ENCODE measurements around the gene GIMAP1. TPM values are rescaled to one million over a fixed set of nuclear protein-coding genes. Genes with fewer than 3 reads are reported as not detected.

Gene GIMAP1
- total and polyA plus RNA-seq, 9 donors = 0.58 to 6.2 (median 2.7) TPM

DNA sequence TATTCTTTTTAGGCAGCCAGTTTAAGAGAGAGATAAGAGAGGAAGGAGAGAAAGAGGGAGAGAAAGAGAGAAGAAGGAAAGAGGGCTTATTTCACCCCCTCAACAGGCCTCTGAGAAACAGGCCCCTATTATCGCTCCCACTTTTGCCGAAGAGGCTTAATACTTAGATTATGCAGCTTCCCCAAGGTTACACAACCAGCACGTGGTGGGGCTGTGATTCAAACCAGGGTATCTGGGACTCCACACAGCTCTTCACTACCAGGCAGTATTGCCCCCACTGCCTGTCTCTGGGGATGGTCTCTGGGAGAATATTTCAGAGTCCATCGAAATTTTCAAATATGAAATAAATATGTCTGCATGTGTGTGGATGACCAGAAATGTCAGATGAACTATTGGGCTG, 3.0 kb downstream of the GIMAP1 start:
- H3K27ac ChIP-seq = no peak overlapping the region
- H3K4me3 ChIP-seq = no peak overlapping the region
- no peak for DNase-seq
- no peaks in the 10 kb centered on the region for H3K9me3 ChIP-seq
- H3K27me3 ChIP-seq = no peaks in the 10 kb centered on the region
- 60 to 63% (median 63%) methylated on average over 4 of the region's 4 CpGs for WGBS, 3 donors
- TF ChIP-seq, protein P1, sequence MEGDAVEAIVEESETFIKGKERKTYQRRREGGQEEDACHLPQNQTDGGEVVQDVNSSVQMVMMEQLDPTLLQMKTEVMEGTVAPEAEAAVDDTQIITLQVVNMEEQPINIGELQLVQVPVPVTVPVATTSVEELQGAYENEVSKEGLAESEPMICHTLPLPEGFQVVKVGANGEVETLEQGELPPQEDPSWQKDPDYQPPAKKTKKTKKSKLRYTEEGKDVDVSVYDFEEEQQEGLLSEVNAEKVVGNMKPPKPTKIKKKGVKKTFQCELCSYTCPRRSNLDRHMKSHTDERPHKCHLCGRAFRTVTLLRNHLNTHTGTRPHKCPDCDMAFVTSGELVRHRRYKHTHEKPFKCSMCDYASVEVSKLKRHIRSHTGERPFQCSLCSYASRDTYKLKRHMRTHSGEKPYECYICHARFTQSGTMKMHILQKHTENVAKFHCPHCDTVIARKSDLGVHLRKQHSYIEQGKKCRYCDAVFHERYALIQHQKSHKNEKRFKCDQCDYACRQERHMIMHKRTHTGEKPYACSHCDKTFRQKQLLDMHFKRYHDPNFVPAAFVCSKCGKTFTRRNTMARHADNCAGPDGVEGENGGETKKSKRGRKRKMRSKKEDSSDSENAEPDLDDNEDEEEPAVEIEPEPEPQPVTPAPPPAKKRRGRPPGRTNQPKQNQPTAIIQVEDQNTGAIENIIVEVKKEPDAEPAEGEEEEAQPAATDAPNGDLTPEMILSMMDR (IDR thresholded peaks at IDR 0.05) = no peak
- TF ChIP-seq POLR2A (IDR thresholded peaks at IDR 0.05) (no peak), EP300 (IDR thresholded peaks at IDR 0.05) (no peak)
- intact Hi-C loops (cut with DNase I) = no loop called here
- no peaks in the 10 kb centered on the region for H3K4me1 ChIP-seq (ENCODE audit: insufficient read depth)
- H3K36me3 ChIP-seq = no peaks in the 10 kb centered on the region

DNA sequence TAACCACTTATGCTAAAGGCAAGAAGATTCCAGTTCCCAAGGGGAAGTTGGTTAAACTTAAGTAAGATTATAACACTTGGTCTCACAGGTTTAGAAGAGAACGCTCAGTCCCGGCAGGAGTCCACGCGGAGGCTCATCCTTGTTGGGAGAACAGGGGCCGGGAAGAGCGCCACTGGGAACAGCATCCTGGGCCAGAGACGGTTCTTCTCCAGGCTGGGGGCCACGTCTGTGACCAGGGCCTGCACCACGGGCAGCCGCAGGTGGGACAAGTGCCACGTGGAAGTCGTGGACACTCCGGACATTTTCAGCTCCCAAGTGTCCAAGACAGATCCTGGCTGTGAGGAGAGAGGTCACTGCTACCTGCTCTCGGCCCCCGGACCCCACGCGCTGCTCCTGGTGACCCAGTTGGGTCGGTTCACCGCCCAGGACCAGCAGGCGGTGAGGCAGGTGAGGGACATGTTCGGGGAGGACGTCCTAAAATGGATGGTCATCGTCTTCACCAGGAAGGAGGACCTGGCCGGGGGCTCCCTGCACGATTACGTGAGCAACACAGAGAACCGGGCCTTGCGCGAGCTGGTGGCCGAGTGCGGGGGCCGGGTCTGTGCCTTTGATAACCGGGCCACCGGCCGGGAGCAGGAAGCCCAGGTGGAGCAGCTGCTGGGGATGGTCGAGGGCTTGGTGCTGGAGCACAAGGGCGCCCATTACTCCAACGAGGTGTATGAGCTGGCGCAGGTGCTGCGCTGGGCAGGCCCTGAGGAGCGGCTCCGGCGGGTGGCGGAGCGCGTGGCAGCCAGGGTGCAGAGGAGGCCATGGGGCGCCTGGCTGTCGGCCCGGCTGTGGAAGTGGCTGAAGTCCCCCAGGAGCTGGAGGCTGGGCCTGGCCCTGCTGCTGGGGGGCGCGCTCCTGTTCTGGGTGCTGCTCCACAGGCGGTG, 3.8 kb downstream of the GIMAP1 start:
- TF ChIP-seq, protein P1 (IDR thresholded peaks at IDR 0.05) = no peak
- no peak for TF ChIP-seq POLR2A (IDR thresholded peaks at IDR 0.05)
- no peak for TF ChIP-seq EP300 (IDR thresholded peaks at IDR 0.05)
- Histone ChIP-seq H3K4me1 (ENCODE audit: insufficient read depth) (no peaks in the 10 kb centered on the region), H3K27ac (no peak overlapping the region), H3K36me3 (no peaks in the 10 kb centered on the region), H3K27me3 (no peaks in the 10 kb centered on the region), H3K9me3 (no peaks in the 10 kb centered on the region), H3K4me3 (no peak overlapping the region)
- intact Hi-C loops (cut with DNase I) = no loop called here
- DNase-seq = no peak
- WGBS, 3 donors = 93 to 95% (median 94%) methylated on average over 52 of the region's 52 CpGs

DNA sequence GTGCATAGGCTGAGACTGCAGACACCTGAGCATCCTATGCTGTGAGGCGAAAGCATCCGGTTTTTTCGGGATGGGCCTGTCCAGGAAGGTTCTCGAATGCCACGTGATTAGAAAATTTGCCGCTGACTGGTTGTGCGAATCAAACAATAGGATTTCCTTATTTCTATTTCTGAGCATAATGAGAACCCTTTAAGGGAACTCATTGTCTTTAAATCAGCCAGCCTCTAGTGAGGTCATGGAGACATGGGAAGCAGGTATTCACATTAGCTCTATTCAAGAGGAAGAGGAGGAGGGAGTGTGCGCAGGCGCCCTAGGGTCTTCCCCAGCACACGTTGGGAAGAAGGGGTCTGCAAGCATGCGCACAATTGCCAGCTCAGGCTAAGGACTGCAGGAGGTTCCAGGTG, 5.6 kb downstream of the GIMAP1 start:
- H3K4me1 ChIP-seq (ENCODE audit: insufficient read depth) = no peaks in the 10 kb centered on the region
- 86 to 87% (median 86%) methylated on average over 11 of the region's 11 CpGs for WGBS, 3 donors
- no peak overlapping the region for H3K4me3 ChIP-seq
- no peaks in the 10 kb centered on the region for H3K27me3 ChIP-seq
- no peak overlapping the region for H3K27ac ChIP-seq
- H3K9me3 ChIP-seq = no peaks in the 10 kb centered on the region
- no peak for DNase-seq
- H3K36me3 ChIP-seq = no peaks in the 10 kb centered on the region
- TF ChIP-seq EP300 (IDR thresholded peaks at IDR 0.05) = no peak
- TF ChIP-seq, protein P1 (IDR thresholded peaks at IDR 0.05) = no peak
- no peak for TF ChIP-seq POLR2A (IDR thresholded peaks at IDR 0.05)
- intact Hi-C loops (cut with DNase I) = no loop called here

DNA sequence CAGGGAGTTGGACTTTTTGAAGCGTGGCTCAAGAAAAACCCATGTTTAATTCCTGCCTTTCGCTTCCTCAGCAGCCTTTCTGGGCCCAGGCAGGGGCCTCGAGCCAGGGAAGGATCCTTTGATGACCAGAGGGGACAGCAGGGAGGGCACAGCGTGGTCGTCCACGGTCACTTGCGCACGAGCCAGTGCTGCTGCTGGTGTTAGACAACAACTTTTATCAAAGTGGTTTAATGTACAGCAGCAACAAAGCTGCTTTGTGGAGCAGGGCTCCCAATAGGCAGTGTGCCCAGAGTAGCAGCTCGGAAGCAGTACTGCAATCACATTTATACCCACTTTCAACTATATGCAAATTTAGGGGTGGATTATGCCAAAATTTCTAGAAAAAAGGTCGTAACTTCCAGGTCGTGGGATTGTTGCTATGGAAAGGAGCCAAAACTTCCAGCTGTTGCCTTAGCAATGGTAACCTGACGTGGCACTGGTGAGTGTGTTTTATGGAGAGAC, 6.1 kb downstream of the GIMAP1 start:
- no peak for DNase-seq

More for the DNA sequence above, 6.1 kb downstream of the GIMAP1 start:
- Histone ChIP-seq H3K27me3 (no peaks in the 10 kb centered on the region), H3K4me3 (no peak overlapping the region), H3K36me3 (no peaks in the 10 kb centered on the region), H3K9me3 (no peaks in the 10 kb centered on the region), H3K27ac (no peak overlapping the region), H3K4me1 (ENCODE audit: insufficient read depth) (no peaks in the 10 kb centered on the region)
- WGBS, 3 donors = 27 to 49% (median 28%) methylated on average over 12 of the region's 12 CpGs
- TF ChIP-seq POLR2A (IDR thresholded peaks at IDR 0.05) = no peak
- TF ChIP-seq, protein P1 (IDR thresholded peaks at IDR 0.05) = no peak
- TF ChIP-seq EP300 (IDR thresholded peaks at IDR 0.05) = no peak
- intact Hi-C loops (cut with DNase I) = no loop called here

Measured in ovary (tissue), 9 donors.